Tibial nerve (tissue), 4 donors: ENCODE measurements around the gene SNAPIN. TPM values are rescaled to one million over a fixed set of nuclear protein-coding genes. Genes with fewer than 3 reads are reported as not detected.

ENCODE experiments used
- DNase-seq, 2 donors: peaks; one replicate each; pipeline ENCODE4 v3.0.0-alpha.2; 2019; ENCODE audit warnings: low spot score in 2 of 2
- H3K27ac ChIP-seq, 4 donors: fragments of 200-600 bp; sonication (generic) in 3 of 4; one replicate each; pipeline ENCODE4 v1.5.1; 2017 to 2019; ENCODE audit warnings: mild to moderate bottlenecking in 1 of 4
- H3K27me3 ChIP-seq, 2 donors: fragments of 200-600 bp; sonication (generic) in 1 of 2; one replicate each; pipeline versions ENCODE4 v1.5.1 to v1.6.0; 2017 to 2019
- H3K36me3 ChIP-seq, 3 donors: fragments of 200-600 bp; sonication (generic); one replicate each; pipeline ENCODE4 v1.5.1; 2018 to 2019
- H3K4me1 ChIP-seq, 4 donors: fragments of 200-600 bp; sonication (generic) in 3 of 4; one replicate each; pipeline ENCODE4 v1.5.1; 2017 to 2019
- H3K4me3 ChIP-seq, 4 donors: fragments of 200-600 bp; sonication (generic) in 3 of 4; one replicate each; pipeline ENCODE4 v1.5.1; 2017 to 2019; ENCODE audit warnings: mild to moderate bottlenecking in 1 of 4, moderate library complexity in 1 of 4
- H3K9me3 ChIP-seq, 4 donors: fragments of 200-600 bp; sonication (generic) in 3 of 4; one replicate each; pipeline ENCODE4 v1.5.1; 2017 to 2019
- EP300 ChIP-seq, 2 donors: sonication (generic); formaldehyde crosslinking; IDR thresholded peaks; one replicate each; pipeline ENCODE4 v1.6.1; 2017; ENCODE audit warnings: antibody characterized with exemption in 2 of 2, mild to moderate bottlenecking in 1 of 2
- POLR2A ChIP-seq, 2 donors: fragments of 450-650 bp; IDR thresholded peaks; one replicate each; pipeline ENCODE4 v1.6.1; 2017; ENCODE audit warnings: antibody characterized with exemption in 2 of 2, mild to moderate bottlenecking in 2 of 2, moderate library complexity in 2 of 2
- WGBS, 2 donors: methylation state at CpG; one replicate each; pipeline ENCODE4 v1.1.5; 2018; 5-methylcytosine and 5-hydroxymethylcytosine counted together
- total RNA-seq, 4 donors: library from RNA; depleted of rRNA; stranded (reverse); fragments of >200 nt; gene quantifications; one replicate each; pipeline ENCODE4 v1.1.0, GENCODE V29; 2016
- TF ChIP-seq, protein P1 (sequence below), 5 experiments: fragments of 200-600 bp in 3 of 5; fragments of 450-650 bp in 2 of 5; sonication (generic) in 3 of 5; IDR thresholded peaks; one replicate each; pipeline ENCODE4 v1.5.1; 2016 to 2019; ENCODE audit warnings: antibody characterized with exemption in 5 of 5, mild to moderate bottlenecking in 3 of 5, moderate library complexity in 2 of 5

The SNAPIN gene
- total RNA-seq, 4 donors from 2014 or later: 34.1 to 59.9 (median 43.7) TPM

- DNase-seq: no peak
- Histone ChIP-seq H3K4me1 (peaks cover 0 to 28% (median 2%) of the 10 kb centered on the region in 4 donors), H3K36me3 (peaks cover 0 to 27% (median 0%) of the 10 kb centered on the region in 3 donors), H3K27ac (peak overlapping the region in 1 of 4 donors; percentile 25), H3K4me3 (no peak overlapping the region), H3K9me3 (no peaks in the 10 kb centered on the region), H3K27me3 (no peaks in the 10 kb centered on the region)
- TF ChIP-seq POLR2A (IDR thresholded peaks at IDR 0.05): no peak
- TF ChIP-seq EP300 (IDR thresholded peaks at IDR 0.05): no peak
- TF ChIP-seq, protein P1, sequence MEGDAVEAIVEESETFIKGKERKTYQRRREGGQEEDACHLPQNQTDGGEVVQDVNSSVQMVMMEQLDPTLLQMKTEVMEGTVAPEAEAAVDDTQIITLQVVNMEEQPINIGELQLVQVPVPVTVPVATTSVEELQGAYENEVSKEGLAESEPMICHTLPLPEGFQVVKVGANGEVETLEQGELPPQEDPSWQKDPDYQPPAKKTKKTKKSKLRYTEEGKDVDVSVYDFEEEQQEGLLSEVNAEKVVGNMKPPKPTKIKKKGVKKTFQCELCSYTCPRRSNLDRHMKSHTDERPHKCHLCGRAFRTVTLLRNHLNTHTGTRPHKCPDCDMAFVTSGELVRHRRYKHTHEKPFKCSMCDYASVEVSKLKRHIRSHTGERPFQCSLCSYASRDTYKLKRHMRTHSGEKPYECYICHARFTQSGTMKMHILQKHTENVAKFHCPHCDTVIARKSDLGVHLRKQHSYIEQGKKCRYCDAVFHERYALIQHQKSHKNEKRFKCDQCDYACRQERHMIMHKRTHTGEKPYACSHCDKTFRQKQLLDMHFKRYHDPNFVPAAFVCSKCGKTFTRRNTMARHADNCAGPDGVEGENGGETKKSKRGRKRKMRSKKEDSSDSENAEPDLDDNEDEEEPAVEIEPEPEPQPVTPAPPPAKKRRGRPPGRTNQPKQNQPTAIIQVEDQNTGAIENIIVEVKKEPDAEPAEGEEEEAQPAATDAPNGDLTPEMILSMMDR (IDR thresholded peaks at IDR 0.05): no peak
- WGBS, 2 donors: 34 to 60% methylated on average over 3 of the region's 3 CpGs
These were observed 9.2 kb upstream of the SNAPIN start for GRCh38 chr1:153649137-153649862.

GRCh38 chr1:153649863-153650235 is 8.7 kb upstream of the SNAPIN start:
- Histone ChIP-seq H3K36me3 (peaks cover 0 to 21% (median 0%) of the 10 kb centered on the region in 3 donors), H3K4me1 (peaks cover 0 to 24% (median 2%) of the 10 kb centered on the region in 4 donors), H3K27me3 (no peaks in the 10 kb centered on the region), H3K9me3 (no peaks in the 10 kb centered on the region), H3K27ac (no peak overlapping the region), H3K4me3 (no peak overlapping the region)
- DNase-seq: no peak
- TF ChIP-seq POLR2A (IDR thresholded peaks at IDR 0.05) (no peak), EP300 (IDR thresholded peaks at IDR 0.05) (no peak)
- TF ChIP-seq, protein P1 (IDR thresholded peaks at IDR 0.05): no peak
- WGBS, 2 donors: 84 to 86% methylated on average over 2 of the region's 2 CpGs

DNA sequence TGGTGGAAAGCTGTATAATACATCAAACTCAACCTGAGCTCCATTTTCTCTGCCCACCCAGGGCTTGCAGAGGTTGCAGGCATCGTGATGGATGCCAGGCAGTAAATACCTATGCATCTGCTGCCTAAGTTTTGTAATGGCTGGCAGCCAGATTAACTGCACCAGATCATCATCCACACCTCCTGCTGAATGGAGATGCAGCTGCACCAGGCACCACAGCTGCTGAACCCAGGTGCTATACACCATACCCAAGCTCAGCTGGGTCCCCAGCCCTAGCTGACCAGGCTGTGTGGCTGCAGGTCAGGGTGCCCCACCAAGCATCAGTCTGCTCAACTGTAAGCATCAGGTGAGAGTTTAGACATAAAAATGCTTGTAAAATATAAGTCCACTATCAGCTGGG is 6.7 kb upstream of the SNAPIN start:
- H3K4me1 ChIP-seq: peaks cover 0 to 12% (median 2%) of the 10 kb centered on the region in 4 donors
- H3K27ac ChIP-seq: no peak overlapping the region
- WGBS, 2 donors: 70 to 86% methylated on average over 1 of the region's 1 CpG
- no peaks in the 10 kb centered on the region for H3K27me3 ChIP-seq
- no peak overlapping the region for H3K4me3 ChIP-seq
- TF ChIP-seq, protein P1 (IDR thresholded peaks at IDR 0.05): no peak
- TF ChIP-seq EP300 (IDR thresholded peaks at IDR 0.05) (no peak), POLR2A (IDR thresholded peaks at IDR 0.05) (no peak)
- no peaks in the 10 kb centered on the region for H3K9me3 ChIP-seq
- no peak for DNase-seq
- peaks cover 0 to 2% (median 0%) of the 10 kb centered on the region in 3 donors for H3K36me3 ChIP-seq

- DNase-seq: no peak
- H3K27ac ChIP-seq: peak overlapping the region in 2 of 4 donors; percentile 9 to 46
- TF ChIP-seq EP300 (IDR thresholded peaks at IDR 0.05) (peak in 1 of 2 donors; percentile 36), POLR2A (IDR thresholded peaks at IDR 0.05) (no peak)
- TF ChIP-seq, protein P1 (IDR thresholded peaks at IDR 0.05): no peak
- WGBS, 2 donors: 62 to 71% methylated on average over 3 of the region's 3 CpGs
- no peak overlapping the region for H3K4me3 ChIP-seq
- peaks cover 0 to 10% (median 1%) of the 10 kb centered on the region in 4 donors for H3K4me1 ChIP-seq
- no peaks in the 10 kb centered on the region for H3K36me3 ChIP-seq
- no peaks in the 10 kb centered on the region for H3K9me3 ChIP-seq
- no peaks in the 10 kb centered on the region for H3K27me3 ChIP-seq
These were observed 5.5 kb upstream of the SNAPIN start for GRCh38 chr1:153652805-153653500.

GRCh38 chr1:153655333-153655732 is 3.2 kb upstream of the SNAPIN start:
- no peak for DNase-seq
- H3K36me3 ChIP-seq: peaks cover 0 to 5% (median 0%) of the 10 kb centered on the region in 3 donors
- H3K27ac ChIP-seq: no peak overlapping the region
- H3K4me1 ChIP-seq: peaks cover 0 to 17% (median 4%) of the 10 kb centered on the region in 4 donors
- H3K27me3 ChIP-seq: no peaks in the 10 kb centered on the region
- no peaks in the 10 kb centered on the region for H3K9me3 ChIP-seq
- no peak overlapping the region for H3K4me3 ChIP-seq
- TF ChIP-seq EP300 (IDR thresholded peaks at IDR 0.05) (no peak), POLR2A (IDR thresholded peaks at IDR 0.05) (no peak)
- TF ChIP-seq, protein P1 (IDR thresholded peaks at IDR 0.05): no peak
- 77 to 83% methylated on average over 3 of the region's 3 CpGs for WGBS, 2 donors
